A549 treated with AZD9567 at 1 μM for 4 hours (cell line): ENCODE data around the gene PRL. TPM values are rescaled to one million over a fixed set of nuclear protein-coding genes. Genes with fewer than 3 reads are reported as not detected.

ENCODE experiments used
- total RNA-seq: library from RNA; stranded (reverse); fragments of 200-300 nt; extraction: Qiagen RNA extraction; gene quantifications from 5 replicates; pipeline ENCODE4 v1.2.3, GENCODE V29; 2022; ENCODE audit not compliant: insufficient read depth

PRL gene
- total RNA-seq, result not detected in 5 replicates

DNA sequence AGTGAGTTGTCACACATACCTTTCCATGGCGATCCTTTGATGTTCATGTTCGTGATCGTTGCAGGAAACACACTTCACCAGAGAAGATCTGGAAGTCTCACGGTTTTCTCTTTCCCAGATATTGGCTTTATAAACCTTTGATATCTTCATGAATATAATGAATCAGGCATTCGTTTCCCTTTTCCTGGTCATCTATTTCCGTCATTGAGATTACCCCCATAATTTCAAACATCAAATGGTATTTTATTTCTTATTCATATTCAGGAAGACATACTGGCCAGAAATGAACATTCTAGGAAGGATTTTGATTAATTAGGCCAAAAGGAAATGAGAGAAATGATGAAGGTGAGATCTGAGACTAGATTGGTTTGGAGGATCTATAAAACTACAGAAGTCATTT, at the start of gene PRL:
TSS of gene PRL (minus strand) at position 101 of the 400 bp plus-strand sequence. CDS start at position 47, 54 bp downstream.

